PC-3 (cell line): ENCODE data around the gene MS4A15. TPM values are rescaled to one million over a fixed set of nuclear protein-coding genes. Genes with fewer than 3 reads are reported as not detected.

ENCODE experiments used
- ATAC-seq: fragments of 200-7000 bp; cut with Tn5 transposase; 2 replicates; pipeline ENCODE4 v1.9.1; 2020; ENCODE audit warnings: mild to moderate bottlenecking, moderate library complexity
- BruUV-seq: library from RNA; stranded (reverse); fragments of 400-500 nt; replicated peaks from 2 replicates; lab custom pipeline; 2021; lab: Mats Ljungman, UMichigan
- CTCF ChIA-PET: fragments of 300-600 bp; sonication (Branson Sonifier 250); formaldehyde crosslinking; loops from one replicate; lab custom pipeline; 2022; ENCODE audit warnings: antibody characterized with exemption; lab: Charles Lee
- POLR2A ChIA-PET: fragments of 300-600 bp; sonication (Branson Sonifier 250); formaldehyde crosslinking; loops from one replicate; lab custom pipeline; 2022; ENCODE audit warnings: antibody characterized with exemption; ENCODE audit not compliant: unreplicated experiment; lab: Charles Lee
- DNase-seq: peaks from one replicate; pipeline ENCODE4 v3.0.0-alpha.2; 2015
- H2AFZ ChIP-seq: fragments of 300-600 bp; sonication (generic); 2 replicates; pipeline ENCODE4 v1.6.0; 2016; ENCODE audit warnings: antibody characterized with exemption, low read length
- H3F3A ChIP-seq: fragments of 300-600 bp; sonication (generic); one replicate; pipeline ENCODE4 v1.6.0; 2017; ENCODE audit warnings: antibody characterized with exemption, low read length, control low read depth, mild to moderate bottlenecking; ENCODE audit not compliant: unreplicated experiment
- H3K27ac ChIP-seq: fragments of 300-600 bp; sonication (generic); 2 replicates; pipeline ENCODE4 v1.5.1; 2016; ENCODE audit warnings: mild to moderate bottlenecking, low read length
- H3K27me3 ChIP-seq: fragments of 300-600 bp; sonication (generic); 2 replicates; pipeline ENCODE4 v1.6.1; 2016; ENCODE audit warnings: low read length, mixed read lengths
- H3K36me3 ChIP-seq: fragments of 300-600 bp; sonication (generic); 2 replicates; pipeline ENCODE4 v1.6.1; 2016; ENCODE audit warnings: low read depth, mixed run types, low read length, mixed read lengths
- H3K4me1 ChIP-seq: fragments of 300-600 bp; sonication (generic); 2 replicates; pipeline ENCODE4 v1.5.1; 2016; ENCODE audit warnings: low read length; ENCODE audit not compliant: insufficient read depth
- H3K4me2 ChIP-seq: fragments of 300-600 bp; sonication (generic); 2 replicates; pipeline ENCODE4 v1.6.0; 2016; ENCODE audit warnings: low read length
- H3K4me3 ChIP-seq: fragments of 300-600 bp; sonication (generic); 2 replicates; pipeline ENCODE4 v1.5.1; 2016; ENCODE audit warnings: mild to moderate bottlenecking, low read length, mixed read lengths
- H3K79me2 ChIP-seq: fragments of 300-600 bp; sonication (generic); 2 replicates; pipeline ENCODE4 v1.6.1; 2017; ENCODE audit warnings: low read length, mixed read lengths
- H3K9ac ChIP-seq: fragments of 300-600 bp; sonication (generic); 2 replicates; pipeline ENCODE4 v1.6.0; 2016; ENCODE audit warnings: mild to moderate bottlenecking, low read length
- H3K9me2 ChIP-seq: fragments of 300-600 bp; sonication (generic); replicated peaks from 2 replicates; pipeline ENCODE4 v1.6.1; 2016; ENCODE audit warnings: mixed run types, low read length, mixed read lengths
- H3K9me3 ChIP-seq: fragments of 300-600 bp; sonication (generic); 2 replicates; pipeline ENCODE4 v1.6.1; 2016; ENCODE audit warnings: low read length, mixed read lengths
- H4K20me1 ChIP-seq: fragments of 300-600 bp; sonication (generic); 2 replicates; pipeline ENCODE4 v1.6.1; 2016; ENCODE audit warnings: low read length, mixed read lengths
- EZH2 ChIP-seq: fragments of 300-600 bp; sonication (generic); IDR thresholded peaks from one replicate; pipeline ENCODE4 v1.6.1; 2017; ENCODE audit warnings: antibody characterized with exemption, mild to moderate bottlenecking, low read length; ENCODE audit not compliant: unreplicated experiment
- EZH2phosphoT487 ChIP-seq: fragments of 300-600 bp; sonication (generic); IDR thresholded peaks from 2 replicates; pipeline ENCODE4 v1.6.1; 2018; ENCODE audit warnings: mild to moderate bottlenecking, antibody characterized with exemption, low read length, borderline replicate concordance
- intact Hi-C: fragments of 100-400 bp; cut with micrococcal nuclease; formaldehyde crosslinking; loops from 2 replicates; pipeline ENCODE4 v1.9.0; 2023
- total RNA-seq: library from RNA; depleted of rRNA; stranded (reverse); fragments of >200 nt; gene quantifications from 2 replicates; pipeline ENCODE4 v1.2.3, GENCODE V29; 2014
- TF ChIP-seq, protein P1 (sequence below): fragments of 300-600 bp; sonication (generic); conservative IDR thresholded peaks from 2 replicates; pipeline ENCODE4 v1.5.1; 2017; ENCODE audit warnings: antibody characterized with exemption, low read depth, mild to moderate bottlenecking, low read length

Gene MS4A15
- total RNA-seq, 1 experiment from 2014 or later, result not detected

DNA sequence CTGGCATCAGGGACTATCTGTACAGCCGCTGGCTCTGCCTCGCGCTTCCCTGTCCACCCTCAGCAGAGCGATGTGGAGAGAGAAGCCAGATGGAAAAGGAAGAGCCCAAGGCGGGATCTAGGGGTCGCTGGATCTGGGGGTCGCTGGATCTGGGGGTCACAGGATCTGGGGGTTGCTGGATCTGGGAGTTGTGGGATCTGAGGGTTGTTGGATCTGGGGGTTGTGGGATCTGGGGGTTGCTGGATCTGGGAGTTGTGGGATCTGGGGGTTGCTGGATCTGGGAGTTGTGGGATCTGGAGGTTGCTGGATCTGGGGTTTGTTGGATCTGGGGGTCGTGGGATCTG lies 26.4 kb downstream of the MS4A15 start:
- Histone ChIP-seq H3F3A (no peaks in the 10 kb centered on the region), H3K4me2 (no peak overlapping the region), H3K4me3 (no peak overlapping the region), H3K9me3 (no peaks in the 10 kb centered on the region), H3K36me3 (no peaks in the 10 kb centered on the region), H3K9ac (no peak overlapping the region), H4K20me1 (no peaks in the 10 kb centered on the region), H3K9me2 (no peaks in the 10 kb centered on the region), H3K4me1 (peaks cover 10% of the 10 kb centered on the region; the same call in 1 of the 2 replicates), H3K27me3 (no peaks in the 10 kb centered on the region), H3K27ac (no peak overlapping the region), H3K79me2 (no peaks in the 10 kb centered on the region), H2AFZ (no peak overlapping the region)
- ATAC-seq, result no peak
- CTCF ChIA-PET, result no interaction called here
- POLR2A ChIA-PET, result no interaction called here
- intact Hi-C loops, result no loop called here
- TF ChIP-seq, protein P1, sequence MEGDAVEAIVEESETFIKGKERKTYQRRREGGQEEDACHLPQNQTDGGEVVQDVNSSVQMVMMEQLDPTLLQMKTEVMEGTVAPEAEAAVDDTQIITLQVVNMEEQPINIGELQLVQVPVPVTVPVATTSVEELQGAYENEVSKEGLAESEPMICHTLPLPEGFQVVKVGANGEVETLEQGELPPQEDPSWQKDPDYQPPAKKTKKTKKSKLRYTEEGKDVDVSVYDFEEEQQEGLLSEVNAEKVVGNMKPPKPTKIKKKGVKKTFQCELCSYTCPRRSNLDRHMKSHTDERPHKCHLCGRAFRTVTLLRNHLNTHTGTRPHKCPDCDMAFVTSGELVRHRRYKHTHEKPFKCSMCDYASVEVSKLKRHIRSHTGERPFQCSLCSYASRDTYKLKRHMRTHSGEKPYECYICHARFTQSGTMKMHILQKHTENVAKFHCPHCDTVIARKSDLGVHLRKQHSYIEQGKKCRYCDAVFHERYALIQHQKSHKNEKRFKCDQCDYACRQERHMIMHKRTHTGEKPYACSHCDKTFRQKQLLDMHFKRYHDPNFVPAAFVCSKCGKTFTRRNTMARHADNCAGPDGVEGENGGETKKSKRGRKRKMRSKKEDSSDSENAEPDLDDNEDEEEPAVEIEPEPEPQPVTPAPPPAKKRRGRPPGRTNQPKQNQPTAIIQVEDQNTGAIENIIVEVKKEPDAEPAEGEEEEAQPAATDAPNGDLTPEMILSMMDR, result no peak
- no peak for TF ChIP-seq EZH2phosphoT487
- TF ChIP-seq EZH2, result no peak
- BruUV-seq, result no TSS peak
- no peak for DNase-seq

GRCh38 chr11:60783911-60784310 lies 27.2 kb downstream of the MS4A15 start:
- H3F3A ChIP-seq, result no peaks in the 10 kb centered on the region
- DNase-seq (no peak), ATAC-seq (no peak)
- TF ChIP-seq, protein P1, result no peak
- no peak for TF ChIP-seq EZH2phosphoT487
- no peak for TF ChIP-seq EZH2
- no peak overlapping the region for H3K4me2 ChIP-seq
- no peak overlapping the region for H2AFZ ChIP-seq
- H3K9me2 ChIP-seq, result no peaks in the 10 kb centered on the region
- no peaks in the 10 kb centered on the region for H3K36me3 ChIP-seq
- H3K4me1 ChIP-seq, result peaks cover 10% of the 10 kb centered on the region; the same call in 1 of the 2 replicates
- ChIA-PET CTCF (interaction anchor here (0.5 kb wide), 2 partner anchors 21 to 39 kb away, joined by 4 read pairs; no protein-coding TSS in a partner anchor), POLR2A (no interaction called here)
- no peaks in the 10 kb centered on the region for H3K9me3 ChIP-seq
- no peak overlapping the region for H3K9ac ChIP-seq
- H3K79me2 ChIP-seq, result no peaks in the 10 kb centered on the region
- intact Hi-C loops, result no loop called here
- H4K20me1 ChIP-seq, result no peaks in the 10 kb centered on the region
- H3K27ac ChIP-seq, result no peak overlapping the region
- BruUV-seq, result no TSS peak
- no peak overlapping the region for H3K4me3 ChIP-seq
- no peaks in the 10 kb centered on the region for H3K27me3 ChIP-seq

- CTCF ChIA-PET, result no interaction called here
- Histone ChIP-seq H4K20me1 (no peaks in the 10 kb centered on the region), H3K4me1 (peaks cover 10% of the 10 kb centered on the region; the same call in 1 of the 2 replicates), H2AFZ (no peak within 1 kb of the TSS), H3K79me2 (no peaks in the 10 kb centered on the region), H3K9ac (no peak within 1 kb of the TSS), H3K9me3 (no peaks in the 10 kb centered on the region), H3K27me3 (no peaks in the 10 kb centered on the region), H3K9me2 (no peaks in the 10 kb centered on the region), H3F3A (no peaks in the 10 kb centered on the region), H3K36me3 (no peaks in the 10 kb centered on the region), H3K27ac (no peak within 1 kb of the TSS), H3K4me3 (no peak within 1 kb of the TSS), H3K4me2 (no peak within 1 kb of the TSS)
- no TSS peak for BruUV-seq
- intact Hi-C loops, result no loop called here
- TF ChIP-seq EZH2phosphoT487, result no peak
- TF ChIP-seq, protein P1, result no peak
- DNase-seq, result no peak
- POLR2A ChIA-PET, result no interaction called here
- ATAC-seq, result no peak
Measured at GRCh38 chr11:60785136-60785535, 28.5 kb downstream of the MS4A15 start, which contains the start of gene MS4A10. MS4A10 (plus strand) TSS chr11:60785333; CDS start chr11:60790336, 5,003 bp downstream.
